ENCODE measurements around the gene TBC1D19.
A peak's percentile ranks its signal among the peaks of the same experiment; 100 is the strongest.
"Not testable (repeated sequence)": the region's sequence is repeated elsewhere in the genome, so short reads cannot be mapped to it uniquely, and the experiment has no call there.

TBC1D19 gene, protein sequence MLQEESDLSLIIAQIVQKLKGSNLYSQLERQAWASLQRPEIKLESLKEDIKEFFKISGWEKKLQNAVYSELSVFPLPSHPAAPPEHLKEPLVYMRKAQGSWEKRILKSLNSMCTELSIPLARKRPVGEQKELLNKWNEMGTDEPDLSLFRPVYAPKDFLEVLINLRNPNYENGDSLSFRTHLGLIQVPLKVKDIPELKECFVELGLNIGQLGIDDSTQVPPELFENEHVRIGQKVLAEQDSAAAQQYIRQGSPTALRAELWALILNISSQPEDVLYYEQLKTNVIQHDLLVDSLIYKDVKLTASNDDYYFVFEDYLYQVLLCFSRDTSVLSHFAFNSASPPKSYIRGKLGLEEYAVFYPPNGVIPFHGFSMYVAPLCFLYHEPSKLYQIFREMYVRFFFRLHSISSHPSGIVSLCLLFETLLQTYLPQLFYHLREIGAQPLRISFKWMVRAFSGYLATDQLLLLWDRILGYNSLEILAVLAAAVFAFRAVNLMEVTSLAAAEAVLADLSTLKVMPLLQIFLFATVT

DNA sequence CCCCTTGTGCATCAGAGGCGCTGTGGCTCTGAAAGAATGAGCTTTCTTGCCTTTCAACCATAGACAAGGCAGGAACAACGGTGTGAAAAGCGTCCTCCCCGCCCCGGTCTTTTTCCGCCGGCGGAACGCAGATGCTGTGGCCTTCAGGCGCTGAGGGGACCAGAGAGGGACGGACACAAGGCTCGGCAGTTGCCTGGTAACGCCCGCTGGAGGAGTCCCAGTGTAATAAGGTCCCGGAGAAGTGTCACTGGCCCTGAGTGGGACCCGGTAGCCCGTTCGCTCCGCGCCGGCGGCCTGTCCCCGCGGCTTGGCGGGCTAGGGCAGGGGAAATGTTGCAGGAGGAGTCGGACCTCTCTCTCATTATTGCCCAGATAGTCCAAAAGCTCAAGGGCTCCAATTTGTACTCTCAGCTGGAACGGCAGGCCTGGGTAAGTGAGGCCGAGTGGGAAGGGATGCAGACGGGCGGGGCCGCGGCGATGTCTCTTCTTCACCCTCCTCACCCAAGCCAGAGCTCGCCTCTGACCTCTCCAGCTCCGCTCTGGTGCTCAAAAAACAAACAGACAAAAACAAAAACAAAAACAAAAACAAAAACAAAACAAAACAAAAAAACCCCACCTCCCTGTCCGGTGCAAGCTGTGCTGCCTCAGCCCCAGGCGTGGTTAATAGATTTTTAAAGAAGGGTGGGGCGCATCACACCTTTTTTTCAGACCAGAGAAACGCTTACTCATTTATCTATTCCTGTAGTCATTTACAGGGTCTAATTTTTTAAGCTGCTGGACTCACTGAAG is at the start of gene TBC1D19:
Gene TBC1D19 (plus strand): TSS at position 220 of the 788 bp plus-strand sequence. CDS start 110 bp downstream, at position 330.
- peak; percentile 93 for DNase-seq

DNA sequence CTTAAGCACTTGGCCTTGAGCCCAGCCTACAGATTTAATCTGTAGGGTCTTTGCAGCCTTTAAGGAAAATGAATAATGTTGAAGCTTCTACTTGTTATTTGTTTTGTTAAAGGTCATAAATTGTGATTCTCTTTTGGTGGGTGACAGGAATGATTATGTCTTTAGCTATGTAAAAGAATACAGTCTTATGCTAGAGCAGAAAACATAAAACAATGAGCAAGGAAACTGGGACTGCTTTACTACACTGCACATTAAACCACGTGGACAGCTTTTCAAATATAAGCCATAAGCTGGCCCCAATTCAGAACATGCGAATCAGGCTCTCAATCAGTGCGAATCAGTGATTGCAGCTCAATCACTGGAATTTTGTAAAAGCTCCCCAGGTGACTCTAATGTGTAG is 40.9 kb upstream of the TBC1D19 start:
- no peak for DNase-seq

DNA sequence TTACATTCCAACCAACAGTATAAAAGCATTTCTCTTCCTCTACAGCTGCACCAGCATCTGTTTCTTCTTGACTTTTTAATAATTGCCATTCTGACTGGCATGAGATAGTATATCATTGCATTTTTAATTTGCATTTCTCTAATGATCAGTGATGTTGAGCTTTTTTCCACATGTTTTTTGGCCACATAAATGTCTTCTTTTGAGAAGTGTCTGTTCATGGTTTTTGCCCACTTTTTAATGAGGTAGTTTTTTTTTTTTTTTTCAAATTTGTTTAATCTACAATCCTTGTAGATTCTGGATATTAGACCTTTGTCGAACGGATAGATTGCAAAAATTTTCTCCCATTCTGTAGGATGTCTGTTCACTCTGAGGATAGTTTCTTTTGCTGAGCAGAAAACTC is 39.5 kb upstream of the TBC1D19 start:
- no peak for DNase-seq

DNA sequence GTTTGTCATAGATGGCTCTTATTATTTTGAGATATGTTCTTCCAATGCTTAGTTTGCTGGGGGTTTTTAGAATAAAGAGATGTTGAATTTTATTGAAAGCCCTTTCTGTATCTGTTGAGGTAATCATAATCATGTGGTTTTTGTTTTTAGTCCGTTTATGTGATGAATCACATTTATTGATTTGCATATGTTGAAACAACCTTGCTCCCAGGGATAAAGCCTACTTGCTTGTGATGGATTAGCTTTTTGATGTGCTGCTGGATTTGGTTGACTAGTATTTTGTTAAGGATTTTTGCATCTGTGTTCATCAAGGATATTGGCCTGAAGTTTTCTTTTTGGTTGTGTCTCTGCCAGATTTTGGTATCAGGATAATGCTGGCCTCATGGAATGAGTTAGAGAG is 35.5 kb upstream of the TBC1D19 start:
- not testable (repeated sequence) for DNase-seq

DNA sequence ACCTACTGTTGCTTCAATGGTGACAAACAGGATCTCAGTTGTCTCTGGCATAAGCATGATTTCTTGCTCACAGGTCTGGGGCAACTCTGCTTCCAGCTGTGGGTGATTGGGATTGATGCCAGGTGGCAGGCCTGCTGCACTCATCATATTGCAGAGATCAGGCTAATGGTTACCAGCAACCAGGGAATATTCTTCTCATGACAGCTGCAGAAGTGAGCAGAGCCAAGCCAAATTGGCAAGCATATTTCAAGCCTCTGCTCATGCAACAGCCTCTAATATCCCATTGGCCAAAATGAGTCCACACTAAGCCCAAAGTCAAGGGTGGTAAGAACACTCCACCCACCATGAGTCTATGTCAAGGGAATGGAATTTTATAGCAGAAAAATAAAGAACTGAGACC is 26.7 kb upstream of the TBC1D19 start:
- DNase-seq, result peak; percentile 14

DNA sequence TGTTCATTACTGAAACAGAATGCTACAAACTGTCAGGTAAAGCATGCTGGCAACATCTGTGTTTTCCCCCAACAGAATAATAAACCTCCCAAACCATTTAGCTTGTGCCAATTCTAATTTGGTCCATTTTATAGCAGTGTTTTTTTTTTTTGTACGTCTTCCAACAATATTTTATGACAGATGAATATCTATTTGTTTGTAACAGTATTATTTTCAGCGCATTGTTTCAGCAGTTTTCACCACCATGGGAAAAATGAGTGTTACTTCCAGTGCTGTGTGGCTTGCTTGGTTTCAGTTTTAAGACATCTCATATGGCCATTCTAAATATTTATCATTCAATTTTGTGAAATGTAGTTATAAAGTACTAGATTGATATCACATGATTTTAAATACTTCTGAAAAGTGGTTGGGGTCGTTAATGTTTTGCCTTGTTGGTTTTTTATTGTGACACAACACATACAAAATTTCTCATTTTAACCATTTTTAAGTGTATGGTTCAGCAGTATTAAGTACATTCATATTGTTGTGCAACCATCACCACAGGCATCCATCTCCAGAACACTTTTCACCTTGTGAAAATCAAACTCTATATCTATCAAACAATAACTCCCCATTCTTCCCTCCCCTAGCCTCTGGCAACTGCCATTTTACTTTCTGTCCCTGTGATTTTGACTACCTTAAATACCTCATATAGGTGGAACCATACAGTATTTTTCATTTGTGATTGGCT is 25.6 kb upstream of the TBC1D19 start:
- DNase-seq, result no peak

DNA sequence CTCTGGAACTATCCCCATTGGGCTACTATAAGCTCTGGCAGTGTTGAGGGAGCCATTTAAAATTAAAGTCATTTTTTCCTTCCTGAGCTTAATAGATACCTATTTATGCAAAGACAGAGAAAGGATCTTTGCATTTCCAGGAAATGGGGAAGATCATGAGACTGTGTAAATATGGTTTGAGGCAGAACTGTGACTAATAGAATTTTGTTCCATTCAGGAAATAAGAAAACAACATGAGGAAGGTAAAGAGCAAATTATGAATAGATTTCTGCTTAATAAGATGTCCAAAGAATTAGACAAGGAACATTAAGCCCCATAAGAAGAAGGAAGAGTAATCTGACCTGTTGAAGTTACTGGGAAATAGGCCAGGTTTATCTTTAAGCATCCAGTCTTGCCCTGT is 17.8 kb upstream of the TBC1D19 start:
- DNase-seq, result no peak

DNA sequence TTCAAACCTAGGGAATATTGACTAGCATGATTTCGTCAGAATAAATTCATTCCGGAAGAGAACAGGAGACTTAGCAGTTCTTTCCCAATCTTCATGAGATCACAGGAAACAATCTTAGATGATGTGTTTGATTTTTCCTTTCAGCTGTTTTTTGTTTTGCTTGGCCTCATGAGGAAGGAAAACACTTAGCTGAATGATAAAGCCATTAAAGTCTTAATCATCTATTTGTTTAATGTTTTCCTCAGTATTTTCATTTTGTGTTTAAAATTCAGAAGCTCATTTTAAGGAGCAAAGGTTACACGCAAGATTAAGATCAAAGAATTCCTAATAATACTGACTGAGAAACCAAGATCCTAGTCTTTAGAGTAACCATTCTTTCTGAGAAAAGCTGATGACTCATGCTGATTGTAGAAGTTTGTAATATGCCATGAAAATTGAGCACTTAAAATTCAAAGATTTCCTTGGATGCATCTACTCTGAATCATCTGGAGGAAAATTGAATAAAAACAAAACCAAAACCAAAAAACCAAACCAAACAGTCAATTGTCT is 15.4 kb upstream of the TBC1D19 start:
- no peak for DNase-seq

DNA sequence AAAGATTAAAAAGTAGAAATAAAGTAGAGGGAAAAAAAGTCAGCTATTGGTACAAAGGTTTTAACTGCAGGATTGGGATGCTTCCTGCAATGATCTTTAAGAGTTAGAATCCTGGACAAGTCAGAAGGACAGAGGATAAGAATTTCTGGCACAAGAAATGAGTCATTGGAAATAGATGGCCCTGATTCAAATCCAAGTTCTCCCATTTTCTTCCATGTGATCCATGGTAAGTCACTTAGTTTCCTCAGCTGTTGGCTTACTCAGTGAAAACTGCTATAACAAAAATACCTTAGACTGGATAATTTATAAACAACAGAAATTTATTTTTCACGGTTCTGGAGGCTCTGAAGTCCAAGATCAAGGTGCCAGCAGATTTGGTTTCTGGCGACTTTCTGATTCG is 13.3 kb upstream of the TBC1D19 start:
- no peak for DNase-seq

DNA sequence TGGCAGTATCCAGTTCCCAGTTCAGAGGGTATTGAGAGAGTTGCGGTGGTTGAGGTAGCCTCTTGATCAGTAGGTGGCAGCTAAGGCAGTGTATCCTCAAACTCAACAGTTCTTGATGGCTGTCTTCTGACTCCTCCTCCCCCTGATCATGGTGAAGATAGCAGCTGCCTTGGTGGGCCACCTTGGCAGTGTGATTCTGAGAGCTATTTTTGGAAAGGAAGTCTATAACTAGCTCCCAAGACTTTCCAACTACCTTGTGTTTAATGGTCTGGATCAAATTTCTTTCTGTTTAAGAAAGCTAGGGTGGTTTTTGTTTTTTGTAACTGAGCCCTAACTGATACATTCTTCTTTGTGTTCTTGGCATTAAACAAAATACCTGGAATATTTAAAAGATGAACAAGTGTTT is 10.5 kb upstream of the TBC1D19 start:
- no peak for DNase-seq

DNA sequence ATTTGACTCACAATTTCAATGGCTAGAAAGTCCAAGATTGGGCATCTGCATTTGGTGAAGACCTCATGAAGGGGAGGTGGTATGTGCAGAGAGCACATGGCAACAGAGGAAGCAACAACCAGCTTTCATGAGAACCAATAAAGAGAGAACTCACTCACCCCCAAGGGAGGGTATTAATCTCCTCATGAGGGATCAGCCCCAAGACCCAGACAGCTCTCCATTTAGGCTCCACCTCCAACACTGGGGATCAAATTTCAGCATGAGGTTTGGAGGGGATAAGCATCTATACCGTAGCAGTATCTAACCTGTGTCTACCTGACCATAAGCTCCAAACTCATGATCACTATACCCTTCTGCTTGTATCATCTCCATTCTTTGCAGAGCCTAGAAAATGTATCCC is 9.3 kb upstream of the TBC1D19 start:
- no peak for DNase-seq

DNA sequence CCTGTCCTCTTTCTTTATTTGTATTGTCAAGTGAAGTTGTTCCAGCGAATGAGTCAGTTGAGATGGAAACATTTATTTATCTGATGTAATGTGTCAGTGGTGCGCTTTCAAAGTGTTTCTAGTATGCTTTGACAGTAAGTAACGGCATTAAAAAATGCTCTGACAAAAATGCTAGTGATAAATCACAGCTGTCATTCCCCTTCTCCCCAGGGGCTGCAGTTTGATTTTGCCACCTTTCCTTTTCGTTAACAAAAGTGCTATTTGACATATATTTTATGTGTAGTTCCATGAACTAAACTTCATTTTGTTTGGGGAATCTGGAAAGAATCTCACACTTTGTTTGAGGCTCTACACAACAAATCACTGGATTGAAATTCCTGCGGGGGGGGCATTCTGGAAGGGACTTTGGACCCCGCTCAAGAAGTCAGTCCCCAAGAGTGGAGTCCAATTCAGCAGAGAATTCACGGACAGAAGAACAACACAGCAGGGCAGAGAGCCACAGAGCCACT is 7.6 kb upstream of the TBC1D19 start:
- no peak for DNase-seq

DNA sequence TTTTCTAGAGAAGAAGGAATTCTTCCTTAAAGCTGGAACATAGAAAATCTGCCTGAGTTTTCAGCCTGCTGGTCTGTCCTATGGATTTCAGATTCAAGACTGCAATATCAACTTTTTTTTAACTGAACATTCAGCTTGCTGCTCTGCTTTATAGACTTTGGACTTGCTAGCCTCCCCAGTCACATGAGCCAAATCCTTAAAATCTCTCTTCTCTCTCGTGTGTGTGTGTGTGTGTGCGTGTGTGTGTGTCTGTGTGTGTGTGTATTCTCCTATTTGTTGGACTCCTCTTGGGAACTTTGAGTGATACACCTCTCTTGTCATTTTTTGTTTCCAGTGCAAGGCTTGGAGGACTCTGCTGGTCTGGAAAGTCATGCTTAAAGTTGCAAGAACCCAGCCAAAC is 6.8 kb upstream of the TBC1D19 start:
- no peak for DNase-seq

DNA sequence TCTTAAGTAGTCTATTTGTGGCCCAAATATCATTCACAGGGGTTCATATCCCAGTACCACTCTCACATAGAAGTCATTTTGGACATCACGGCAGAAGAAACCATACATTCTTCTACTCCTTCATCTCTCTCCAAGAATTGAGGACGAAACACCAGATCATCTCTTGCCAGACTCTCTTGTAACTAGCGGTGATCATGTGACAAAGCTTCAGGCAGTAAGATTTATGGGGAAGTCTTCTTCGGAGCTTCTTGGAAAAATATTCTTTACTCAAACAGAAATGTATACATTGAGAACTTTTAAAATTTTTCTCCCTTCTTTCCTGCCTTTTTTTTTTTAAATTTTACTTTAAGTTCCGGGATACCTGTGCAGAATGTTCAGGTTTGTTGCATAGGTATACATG is 4.7 kb upstream of the TBC1D19 start:
- no peak for DNase-seq

DNA sequence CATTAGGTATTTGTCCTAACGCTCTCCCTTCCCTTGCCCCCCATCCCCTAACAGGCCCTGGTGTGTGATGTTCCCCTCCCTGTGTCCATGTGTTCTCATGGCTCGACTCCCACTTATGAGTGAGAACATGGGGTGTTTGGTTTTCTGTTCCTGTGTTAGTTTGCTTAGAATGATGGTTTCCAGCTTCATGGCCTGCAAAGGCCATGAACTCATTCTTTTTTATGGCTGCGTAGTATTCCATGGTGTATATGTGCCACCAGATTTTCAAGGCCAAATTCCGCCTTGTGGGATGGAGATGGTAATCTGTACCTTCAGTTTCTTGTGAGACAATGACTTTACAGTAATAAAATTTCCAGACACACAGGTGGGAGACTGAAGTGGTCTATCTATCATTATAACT is 2.5 kb upstream of the TBC1D19 start:
- not testable (repeated sequence) for DNase-seq

DNA sequence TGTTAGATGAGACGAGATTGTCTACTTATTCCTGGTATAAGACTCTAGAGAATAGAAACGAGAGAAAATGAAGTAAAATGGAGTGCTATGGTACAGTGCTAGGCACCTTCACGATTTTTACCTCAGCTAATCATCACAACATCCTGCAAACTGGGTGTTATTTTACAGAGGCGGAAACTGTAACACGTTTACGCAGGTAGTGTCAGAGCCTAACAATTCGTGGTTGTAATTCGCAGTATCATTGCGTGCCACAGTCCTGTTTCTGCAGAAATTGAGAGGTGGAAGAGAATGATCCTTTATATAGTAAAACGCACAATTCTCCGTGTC is 383 bp upstream of the TBC1D19 start:
- DNase-seq, result no peak

DNA sequence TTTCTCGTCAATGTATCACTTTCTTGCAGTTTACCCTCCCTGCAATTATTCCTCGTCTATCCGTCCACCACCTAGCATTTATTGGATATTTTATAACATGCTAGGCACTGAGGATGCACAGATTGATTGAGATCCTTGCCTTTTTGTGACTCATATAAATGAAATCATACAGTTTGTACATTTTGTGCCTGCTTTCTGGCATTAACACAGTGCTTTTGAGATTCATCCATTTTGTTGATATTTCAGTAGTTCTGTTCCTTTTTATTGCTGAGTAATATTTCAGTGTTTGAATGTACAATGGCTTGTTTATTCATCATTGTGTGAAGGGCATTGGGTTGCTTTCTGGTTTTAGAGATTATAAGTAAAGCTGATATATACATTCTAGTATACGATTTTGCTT is 841 bp downstream of the TBC1D19 start:
- DNase-seq, result no peak

DNA sequence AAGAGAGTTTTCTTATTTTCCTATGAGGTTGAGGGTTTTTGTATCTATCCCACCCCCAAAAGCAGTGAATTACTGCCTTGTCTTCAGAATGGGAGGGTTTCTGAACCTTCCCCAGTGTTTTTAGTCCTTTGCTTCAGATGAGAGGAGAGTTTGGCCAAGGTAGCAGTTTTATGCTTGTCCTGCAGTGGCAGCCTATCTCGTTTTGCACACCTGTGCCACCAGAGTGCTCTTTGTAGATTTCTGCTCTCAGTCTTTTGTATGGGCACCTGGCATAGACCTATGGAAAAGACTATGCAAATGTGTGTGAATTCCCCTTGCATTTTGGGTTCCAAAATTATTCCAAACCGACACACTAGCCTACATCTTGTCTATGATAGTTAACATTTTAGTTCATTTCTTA is 5.8 kb downstream of the TBC1D19 start:
- DNase-seq, result no peak

DNA sequence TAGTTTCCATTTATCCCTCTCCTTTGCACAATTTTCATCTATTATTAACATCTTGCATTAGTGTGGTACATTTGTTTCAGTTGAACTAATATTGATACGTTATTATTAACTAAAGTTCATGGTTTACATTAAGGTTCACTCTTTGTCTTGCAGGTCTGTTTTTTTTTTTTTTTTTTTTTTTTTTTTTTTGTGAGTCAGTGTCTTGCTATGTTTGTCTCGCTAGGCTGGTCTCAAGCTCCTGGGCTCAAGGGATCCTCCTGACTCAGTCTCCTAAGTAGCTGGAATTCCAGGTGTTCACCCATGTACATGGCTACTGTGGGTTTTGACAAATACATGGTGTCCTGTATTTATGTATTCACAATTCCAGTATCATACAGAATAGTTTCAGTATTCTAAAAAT is 6.8 kb downstream of the TBC1D19 start:
- DNase-seq, result no peak

DNA sequence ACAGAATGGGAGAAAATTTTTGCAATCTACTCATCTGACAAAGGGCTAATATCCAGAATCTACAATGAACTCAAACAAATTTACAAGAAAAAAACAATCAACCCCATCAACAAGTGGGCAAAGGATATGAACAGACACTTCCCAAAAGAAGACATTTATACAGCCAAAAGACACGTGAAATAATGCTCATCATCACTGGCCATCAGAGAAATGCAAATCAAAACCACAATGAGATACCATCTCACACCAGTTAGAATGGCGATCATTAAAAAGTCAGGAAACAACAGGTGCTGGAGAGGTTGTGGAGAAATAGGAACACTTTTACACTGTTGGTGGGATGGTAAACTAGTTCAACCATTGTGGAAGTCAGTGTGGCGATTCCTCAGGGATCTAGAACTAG is 9.7 kb downstream of the TBC1D19 start:
- DNase-seq, result not testable (repeated sequence)

DNA sequence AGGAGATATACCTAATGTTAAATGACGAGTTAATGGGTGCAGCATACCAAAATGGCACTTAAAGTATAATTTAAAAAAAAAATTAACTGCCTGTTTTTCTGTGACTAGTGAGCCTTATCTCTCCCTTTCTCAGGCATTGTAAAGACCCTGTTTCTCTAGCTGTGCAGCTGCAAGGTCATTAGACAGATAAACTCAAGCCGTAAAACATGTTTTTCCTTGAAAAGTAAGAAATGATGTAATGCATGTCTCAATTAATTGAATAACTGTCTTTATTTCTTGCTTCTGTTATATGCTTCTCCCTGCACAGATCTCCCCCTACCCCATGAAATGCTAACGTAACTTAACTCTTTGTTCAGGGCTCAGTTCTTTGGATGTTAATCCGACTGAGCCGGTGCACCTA is 10.5 kb downstream of the TBC1D19 start:
- no peak for DNase-seq

DNA sequence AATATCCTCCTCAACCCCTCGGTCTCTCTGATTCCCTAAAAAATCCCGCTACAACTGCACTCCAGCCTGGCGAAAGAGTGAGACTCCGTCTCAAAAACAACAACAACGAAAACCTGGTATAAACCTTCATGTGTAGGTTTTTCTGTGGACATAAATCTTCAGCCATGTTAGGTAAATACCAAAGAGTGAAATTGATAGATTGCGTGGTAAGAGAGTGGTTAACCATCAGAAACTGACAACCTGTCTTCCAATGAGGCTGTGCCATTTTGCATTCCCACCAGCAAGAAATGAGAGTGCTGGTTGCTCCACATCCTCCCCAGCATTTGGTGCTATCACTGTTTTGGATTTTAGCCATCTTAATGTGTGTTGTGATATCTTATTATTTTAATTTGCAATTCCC is 10.9 kb downstream of the TBC1D19 start:
- no peak for DNase-seq

DNA sequence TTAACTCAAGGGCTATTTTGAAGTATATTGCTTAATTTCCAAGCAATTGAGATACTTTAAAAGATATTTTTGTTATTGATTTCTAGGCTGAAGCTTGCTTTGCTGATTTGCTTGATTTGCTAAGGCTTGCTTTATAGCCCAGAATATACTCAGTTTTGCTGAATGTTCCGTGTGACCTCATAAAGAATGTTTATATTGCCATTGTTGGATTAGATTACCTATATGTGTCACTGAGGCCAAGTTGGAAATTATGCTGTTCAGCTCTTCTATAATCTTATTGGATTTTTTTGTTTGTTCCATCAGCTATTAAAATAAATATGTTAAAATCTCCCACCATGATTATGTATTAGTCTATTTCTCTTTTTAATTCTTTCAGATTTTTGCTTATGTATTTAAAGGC is 13.0 kb downstream of the TBC1D19 start:
- DNase-seq, result no peak

Measured in NCI-H1092 treated with DMSO at 0.1 percent for 48 hours (cell line).